NCI-H128 (cell line): ENCODE results near the gene SYNPO2.

Experiments
- DNase-seq: peaks from one replicate; lab custom pipeline; 2025; ENCODE audit not compliant: unreplicated experiment; lab: John Stamatoyannopoulos, UW

Gene SYNPO2, protein sequence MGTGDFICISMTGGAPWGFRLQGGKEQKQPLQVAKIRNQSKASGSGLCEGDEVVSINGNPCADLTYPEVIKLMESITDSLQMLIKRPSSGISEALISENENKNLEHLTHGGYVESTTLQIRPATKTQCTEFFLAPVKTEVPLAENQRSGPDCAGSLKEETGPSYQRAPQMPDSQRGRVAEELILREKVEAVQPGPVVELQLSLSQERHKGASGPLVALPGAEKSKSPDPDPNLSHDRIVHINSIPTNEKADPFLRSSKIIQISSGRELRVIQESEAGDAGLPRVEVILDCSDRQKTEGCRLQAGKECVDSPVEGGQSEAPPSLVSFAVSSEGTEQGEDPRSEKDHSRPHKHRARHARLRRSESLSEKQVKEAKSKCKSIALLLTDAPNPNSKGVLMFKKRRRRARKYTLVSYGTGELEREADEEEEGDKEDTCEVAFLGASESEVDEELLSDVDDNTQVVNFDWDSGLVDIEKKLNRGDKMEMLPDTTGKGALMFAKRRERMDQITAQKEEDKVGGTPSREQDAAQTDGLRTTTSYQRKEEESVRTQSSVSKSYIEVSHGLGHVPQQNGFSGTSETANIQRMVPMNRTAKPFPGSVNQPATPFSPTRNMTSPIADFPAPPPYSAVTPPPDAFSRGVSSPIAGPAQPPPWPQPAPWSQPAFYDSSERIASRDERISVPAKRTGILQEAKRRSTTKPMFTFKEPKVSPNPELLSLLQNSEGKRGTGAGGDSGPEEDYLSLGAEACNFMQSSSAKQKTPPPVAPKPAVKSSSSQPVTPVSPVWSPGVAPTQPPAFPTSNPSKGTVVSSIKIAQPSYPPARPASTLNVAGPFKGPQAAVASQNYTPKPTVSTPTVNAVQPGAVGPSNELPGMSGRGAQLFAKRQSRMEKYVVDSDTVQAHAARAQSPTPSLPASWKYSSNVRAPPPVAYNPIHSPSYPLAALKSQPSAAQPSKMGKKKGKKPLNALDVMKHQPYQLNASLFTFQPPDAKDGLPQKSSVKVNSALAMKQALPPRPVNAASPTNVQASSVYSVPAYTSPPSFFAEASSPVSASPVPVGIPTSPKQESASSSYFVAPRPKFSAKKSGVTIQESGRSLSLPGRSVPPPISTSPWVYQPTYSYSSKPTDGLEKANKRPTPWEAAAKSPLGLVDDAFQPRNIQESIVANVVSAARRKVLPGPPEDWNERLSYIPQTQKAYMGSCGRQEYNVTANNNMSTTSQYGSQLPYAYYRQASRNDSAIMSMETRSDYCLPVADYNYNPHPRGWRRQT

DNA sequence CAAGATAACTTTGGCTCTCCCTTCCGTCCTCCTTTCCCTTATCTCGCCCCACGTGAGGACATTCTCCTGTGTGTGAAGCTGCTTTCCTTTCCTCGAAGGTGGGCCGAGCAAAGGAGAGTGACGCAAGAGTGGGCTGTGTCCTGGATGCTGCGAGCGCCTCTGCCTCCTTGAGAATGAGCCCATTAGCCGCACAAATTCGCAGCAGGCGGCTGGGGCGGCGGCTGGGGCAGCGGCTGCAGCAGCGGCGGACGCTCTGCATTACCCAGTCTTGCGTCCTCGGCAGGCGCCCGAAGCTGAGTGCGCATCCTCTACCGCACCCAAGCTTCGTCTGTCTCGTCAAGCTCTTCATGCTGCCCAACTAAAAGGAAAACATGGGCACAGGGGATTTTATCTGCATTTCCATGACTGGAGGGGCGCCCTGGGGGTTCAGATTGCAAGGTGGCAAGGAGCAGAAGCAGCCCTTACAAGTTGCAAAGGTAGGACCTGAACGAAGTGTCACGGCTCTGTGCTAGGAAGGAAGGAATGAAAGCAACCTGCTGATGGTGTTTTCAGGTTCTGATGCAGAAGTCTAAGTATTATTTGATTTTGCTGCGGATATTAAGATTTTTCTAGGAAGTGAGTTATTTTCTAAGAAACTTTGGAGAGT is at the start of gene SYNPO2:
SYNPO2 (plus strand) TSS at position 189 of the 646 bp plus-strand sequence; CDS start at position 372, 183 bp downstream.
- peak; percentile 4 for DNase-seq

DNA sequence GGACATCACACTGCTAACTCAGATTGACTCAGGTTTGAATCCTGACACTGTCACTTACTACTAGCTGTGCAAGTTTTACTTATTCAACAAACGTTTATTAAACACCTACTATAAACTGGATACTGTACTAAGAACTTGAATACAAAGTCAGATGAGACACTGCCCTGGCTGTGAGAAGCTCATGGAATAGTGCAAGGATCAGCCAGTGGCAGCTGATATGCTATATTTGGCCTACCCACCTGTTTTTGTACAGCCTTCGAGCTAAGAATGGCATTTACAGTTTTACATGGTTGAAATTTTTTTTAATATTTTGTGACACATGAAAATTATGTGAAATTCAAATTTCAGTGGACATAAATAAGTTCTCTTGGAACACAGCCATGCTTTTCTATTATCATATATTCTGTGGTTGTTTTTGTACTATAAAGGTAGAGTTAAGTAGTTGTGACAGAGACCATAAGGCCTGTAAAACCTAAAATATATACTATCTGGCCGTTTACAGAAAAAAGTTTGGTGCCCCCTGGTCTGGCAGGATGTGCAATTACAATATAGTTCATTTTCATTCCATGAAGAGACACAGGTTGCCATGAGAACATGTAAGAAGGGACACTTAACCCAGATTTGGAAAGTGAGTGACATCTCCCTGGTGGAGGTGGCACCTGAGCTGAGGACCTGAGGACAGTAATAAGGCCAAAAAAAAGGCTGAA is 49.3 kb upstream of the SYNPO2 start:
- no peak for DNase-seq

DNA sequence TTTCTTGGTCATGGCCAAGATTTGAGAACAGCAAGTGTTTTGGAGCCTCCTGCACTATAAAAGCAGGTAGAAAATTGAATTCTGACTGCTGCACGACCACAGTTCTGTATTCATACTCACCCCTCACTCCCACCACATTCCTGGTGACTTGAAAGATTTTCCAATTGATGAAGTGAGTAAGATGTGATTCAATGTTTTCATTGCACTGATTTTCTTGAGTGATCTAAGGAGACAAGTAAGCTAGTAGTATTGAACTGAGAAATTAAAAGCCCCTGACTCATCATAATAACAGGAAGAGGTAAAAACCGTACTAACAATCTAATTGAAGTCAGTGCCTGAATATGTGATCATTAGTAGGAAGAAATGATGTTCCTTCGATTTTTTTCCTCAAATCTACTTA is 46.6 kb upstream of the SYNPO2 start:
- no peak for DNase-seq

- DNase-seq: no peak
Observed at GRCh38 chr4:118843237-118843636, 45.4 kb upstream of the SYNPO2 start.

DNA sequence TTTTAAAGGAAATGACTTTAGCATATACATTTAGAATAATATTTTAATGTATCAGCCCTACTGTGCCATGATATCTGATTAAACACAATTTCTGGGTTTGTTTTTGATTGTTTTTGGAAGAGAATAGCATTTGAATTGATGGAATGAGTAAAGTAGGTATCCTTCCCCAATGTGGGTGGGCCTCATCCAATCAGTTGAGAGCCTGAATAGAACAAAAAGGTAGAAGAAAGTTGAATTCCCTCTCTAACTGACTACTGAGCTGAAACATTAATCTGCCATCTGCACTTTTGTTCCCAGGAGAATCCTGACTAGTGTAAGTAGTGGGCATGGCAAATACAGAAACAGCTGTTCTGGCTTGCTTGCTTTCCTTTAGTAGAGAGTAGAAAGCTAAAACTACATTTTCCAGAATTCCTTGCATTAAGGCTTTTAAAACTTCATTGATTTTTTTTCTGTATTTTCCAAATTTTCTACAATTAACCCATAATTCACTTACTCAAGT is 43.1 kb upstream of the SYNPO2 start:
- no peak for DNase-seq

GRCh38 chr4:118846979-118847378 is 41.7 kb upstream of the SYNPO2 start:
- DNase-seq: no peak

GRCh38 chr4:118848242-118848641 is 40.4 kb upstream of the SYNPO2 start:
- DNase-seq: no peak

DNA sequence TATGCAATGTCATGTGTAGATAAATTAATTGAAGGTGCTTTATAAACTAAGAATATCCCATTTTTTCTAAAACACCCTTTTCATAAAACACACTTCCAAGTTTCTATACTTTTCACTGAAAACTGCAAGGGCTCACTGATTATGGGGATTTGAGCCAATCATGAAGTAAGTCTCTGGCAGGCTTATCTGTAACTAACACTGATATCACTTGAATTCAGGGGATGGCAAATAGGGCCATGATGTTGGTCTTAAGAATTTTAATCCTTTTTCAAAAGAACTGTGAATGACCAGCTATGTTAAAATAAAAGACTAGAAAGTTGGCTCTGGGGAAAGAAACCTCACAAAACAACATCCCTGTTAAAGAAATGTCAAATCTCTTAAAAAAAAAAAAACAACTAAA is 39.8 kb upstream of the SYNPO2 start:
- DNase-seq: no peak

DNA sequence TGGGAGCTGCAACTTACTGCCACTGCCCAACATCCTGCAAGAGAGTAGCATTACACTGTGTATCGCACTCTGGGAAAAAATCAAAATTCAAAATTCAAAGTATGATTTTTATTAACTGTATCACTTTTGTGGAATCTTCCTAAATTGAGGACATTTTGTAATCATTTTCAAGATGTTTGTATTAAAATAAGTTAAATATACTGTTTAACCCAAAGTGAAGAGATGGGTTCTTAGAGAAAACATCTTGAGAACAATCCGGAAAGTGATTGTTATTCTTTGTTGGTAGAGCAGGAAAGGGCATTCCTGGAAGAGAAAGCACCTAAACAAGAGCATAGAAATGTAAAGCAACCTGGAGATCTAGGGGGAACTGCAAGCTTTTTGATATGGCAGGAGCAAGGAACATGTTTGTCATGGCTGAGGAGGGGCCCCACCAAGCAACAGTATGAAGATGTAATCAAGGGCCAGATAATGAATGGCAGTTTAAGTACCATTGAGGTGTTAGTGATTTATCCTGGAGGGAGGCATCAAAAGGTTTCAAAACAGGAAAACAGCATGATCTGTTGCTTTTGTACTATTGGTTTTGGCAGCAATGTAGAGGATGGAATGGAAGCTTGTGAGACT is 38.7 kb upstream of the SYNPO2 start:
- no peak for DNase-seq

GRCh38 chr4:118850488-118851173 is 38.0 kb upstream of the SYNPO2 start:
- no peak for DNase-seq

DNA sequence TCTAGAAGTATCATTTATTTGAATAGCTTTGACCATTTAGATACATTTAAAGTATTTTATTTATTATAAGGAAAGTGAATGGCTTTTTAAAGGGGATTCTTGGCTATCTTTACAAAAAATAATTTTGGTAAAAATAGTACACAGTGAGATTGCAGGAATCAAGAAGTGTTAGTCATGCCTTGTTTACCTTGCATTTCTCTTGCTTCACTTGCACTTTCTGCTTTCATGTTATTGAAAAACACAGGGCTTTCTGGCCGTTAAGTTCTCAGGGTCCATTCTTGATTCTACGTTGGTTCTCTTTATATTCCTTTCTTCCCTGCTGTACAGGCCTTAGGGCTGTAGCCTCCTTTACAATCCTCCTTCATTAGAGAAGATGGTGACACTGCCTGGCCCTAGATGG is 30.9 kb upstream of the SYNPO2 start:
- no peak for DNase-seq

GRCh38 chr4:118858779-118859178 is 29.9 kb upstream of the SYNPO2 start:
- DNase-seq: no peak

GRCh38 chr4:118865091-118865708 is 23.5 kb upstream of the SYNPO2 start:
- DNase-seq: peak; percentile 26

- no peak for DNase-seq
Observed at GRCh38 chr4:118866442-118866841, 22.2 kb upstream of the SYNPO2 start.

- DNase-seq: no peak
Observed at GRCh38 chr4:118867311-118868067, 21.2 kb upstream of the SYNPO2 start.

- DNase-seq: no peak
Observed at GRCh38 chr4:118869808-118870342, 18.8 kb upstream of the SYNPO2 start.

DNA sequence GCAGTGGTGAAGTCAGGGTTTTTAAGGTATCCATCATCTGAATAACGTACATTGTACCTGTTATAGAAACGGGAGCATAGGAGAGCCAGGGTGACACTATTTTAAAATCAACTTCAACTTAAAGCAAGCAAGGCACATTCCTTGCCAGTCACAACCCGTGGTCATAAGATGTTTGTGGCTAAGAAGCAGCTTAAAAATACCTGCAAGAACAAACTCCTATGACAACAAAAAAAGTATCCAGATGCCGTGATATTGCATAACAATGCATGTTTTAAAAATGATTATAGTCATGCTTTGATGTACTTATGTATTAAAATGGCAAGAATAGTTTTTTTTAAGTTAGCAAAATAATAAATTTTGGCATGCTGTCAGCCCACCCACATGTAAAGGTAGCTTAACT is 16.5 kb upstream of the SYNPO2 start:
- no peak for DNase-seq

DNA sequence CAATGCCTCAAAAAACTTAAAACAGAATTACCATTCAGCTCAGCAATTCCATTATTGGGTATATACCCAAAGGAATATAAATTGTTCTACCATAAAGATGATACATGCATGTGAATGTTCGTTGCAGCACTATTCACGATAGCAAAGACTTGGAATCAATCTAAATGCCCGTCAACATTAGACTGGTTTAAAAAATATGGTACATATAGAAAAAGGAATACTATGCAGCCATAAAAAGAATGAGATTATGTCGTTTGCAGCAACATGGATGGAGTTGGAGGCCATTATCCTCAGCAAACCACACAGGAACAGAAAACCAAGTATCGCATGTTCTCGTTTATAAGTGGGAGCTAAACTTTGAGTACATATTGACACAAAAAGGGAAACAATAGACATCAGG is 10.9 kb upstream of the SYNPO2 start:
- DNase-seq: no peak
